Keratinocyte (primary cell): ENCODE measurements around the gene FBXL22. TPM values are rescaled to one million over a fixed set of nuclear protein-coding genes. Genes with fewer than 3 reads are reported as not detected.

Source experiments
- DNase-seq: peaks from one replicate; pipeline ENCODE4 v3.0.0-alpha.2; 2011; ENCODE audit warnings: low read depth, missing footprints, low spot score
- FAIRE-seq: peaks from 2 replicates; lab custom pipeline; 2011; peaks lifted over from hg19 to GRCh38; lab: Jason Lieb, UNC
- H2AFZ ChIP-seq: 2 replicates; pipeline ENCODE4 v1.6.0; 2012; ENCODE audit warnings: low read length, control low read depth, inconsistent platforms; ENCODE audit not compliant: control insufficient read depth
- H3K27ac ChIP-seq: 2 replicates; pipeline ENCODE4 v1.5.1; 2011; ENCODE audit warnings: low read length; ENCODE audit not compliant: control insufficient read depth, insufficient read depth
- H3K27me3 ChIP-seq: 3 replicates; pipeline ENCODE4 v1.6.0; 2011; ENCODE audit warnings: low read length; ENCODE audit not compliant: control insufficient read depth, insufficient read depth; ENCODE audit errors: extremely low read depth
- H3K36me3 ChIP-seq, 2 experiments: 2 replicates in 1 of 2; 3 replicates in 1 of 2; pipeline ENCODE4 v1.5.1; 2011; ENCODE audit warnings: low read length in 2 of 2, mild to moderate bottlenecking in 1 of 2; ENCODE audit not compliant: control insufficient read depth in 2 of 2, insufficient read depth in 2 of 2; ENCODE audit errors: extremely low read depth in 1 of 2
- H3K4me1 ChIP-seq: 3 replicates; pipeline ENCODE4 v1.5.1; 2011; ENCODE audit warnings: low read length; ENCODE audit not compliant: control insufficient read depth, insufficient read depth; ENCODE audit errors: extremely low read depth
- H3K4me2 ChIP-seq: 3 replicates; pipeline ENCODE4 v1.6.0; 2011; ENCODE audit warnings: low read depth, low read length; ENCODE audit not compliant: control insufficient read depth, insufficient read depth; ENCODE audit errors: extremely low read depth
- H3K4me3 ChIP-seq, 3 experiments: fragments of 200-600 bp in 1 of 3; sonication (generic) in 1 of 3; 2 replicates in 2 of 3; 3 replicates in 1 of 3; pipeline ENCODE4 v1.5.1; 2011 to 2016; ENCODE audit warnings: low read length in 3 of 3, mild to moderate bottlenecking in 3 of 3, control low read depth in 2 of 3, inconsistent platforms in 1 of 3, low read depth in 1 of 3, mixed read lengths in 1 of 3, mixed run types in 1 of 3, moderate library complexity in 1 of 3; ENCODE audit not compliant: control insufficient read depth in 2 of 3, insufficient read depth in 2 of 3; ENCODE audit errors: extremely low read depth in 1 of 3
- H3K79me2 ChIP-seq: 2 replicates; pipeline ENCODE4 v1.6.0; 2012; ENCODE audit warnings: low read length; ENCODE audit not compliant: control insufficient read depth, insufficient read depth
- H3K9ac ChIP-seq: 3 replicates; pipeline ENCODE4 v1.6.0; 2011; ENCODE audit warnings: low read length; ENCODE audit not compliant: control insufficient read depth, insufficient read depth; ENCODE audit errors: extremely low read depth
- H3K9me1 ChIP-seq: 3 replicates; pipeline ENCODE4 v1.6.0; 2011; ENCODE audit warnings: low read length; ENCODE audit not compliant: control insufficient read depth, insufficient read depth; ENCODE audit errors: extremely low read depth
- H3K9me3 ChIP-seq: 2 replicates; pipeline ENCODE4 v1.5.1; 2012; ENCODE audit warnings: low read depth, low read length; ENCODE audit not compliant: control insufficient read depth
- H4K20me1 ChIP-seq: 3 replicates; pipeline ENCODE4 v1.6.0; 2011; ENCODE audit warnings: low read length; ENCODE audit not compliant: control insufficient read depth, insufficient read depth; ENCODE audit errors: extremely low read depth
- EZH2 ChIP-seq: IDR thresholded peaks from one replicate; pipeline ENCODE4 v1.6.1; 2012; ENCODE audit warnings: inconsistent platforms, mild to moderate bottlenecking, low read length, moderate library complexity
- dilution Hi-C: fragments of 300-500 bp; cut with MboI; formaldehyde crosslinking; loops from one replicate; pipeline ENCODE4 v1.7.0; 2020; ENCODE audit warnings: low sequenced_read_pairs; ENCODE audit not compliant: extremely low pct_ligation_motif_present
- polyA plus RNA-seq, 5 experiments: library from polyadenylated mRNA; depleted of rRNA in 3 of 5; stranded (reverse) in 3 of 5; stranded (forward) in 1 of 5; unstranded in 1 of 5; fragments of >200 nt; gene quantifications; 1 replicate in 1 of 5; 2 replicates in 3 of 5; 3 replicates in 1 of 5; pipeline versions ENCODE4 v1.2.1 to v1.2.3, GENCODE V29; 2011 to 2012; ENCODE audit warnings: missing spikeins in 2 of 5, low read depth in 1 of 5, low replicate concordance in 1 of 5
- TF ChIP-seq, protein P1 (sequence below), 3 experiments: IDR thresholded peaks in 1 of 3; conservative IDR thresholded peaks in 1 of 3; optimal IDR thresholded peaks in 1 of 3; 2 replicates in 2 of 3; 3 replicates in 1 of 3; pipeline versions ENCODE3 to v1.5.1; 2011; ENCODE audit warnings: low read length in 3 of 3, mild to moderate bottlenecking in 3 of 3, moderate library complexity in 2 of 3, control low read depth in 1 of 3, inconsistent platforms in 1 of 3; ENCODE audit not compliant: insufficient read depth in 2 of 3; ENCODE audit errors: extremely low read depth in 1 of 3

The FBXL22 gene
- polyA plus RNA-seq, 1 donor (not counting 4 experiments of a cell fraction or from before 2014, with no cell fraction given): 0.04 TPM

DNA sequence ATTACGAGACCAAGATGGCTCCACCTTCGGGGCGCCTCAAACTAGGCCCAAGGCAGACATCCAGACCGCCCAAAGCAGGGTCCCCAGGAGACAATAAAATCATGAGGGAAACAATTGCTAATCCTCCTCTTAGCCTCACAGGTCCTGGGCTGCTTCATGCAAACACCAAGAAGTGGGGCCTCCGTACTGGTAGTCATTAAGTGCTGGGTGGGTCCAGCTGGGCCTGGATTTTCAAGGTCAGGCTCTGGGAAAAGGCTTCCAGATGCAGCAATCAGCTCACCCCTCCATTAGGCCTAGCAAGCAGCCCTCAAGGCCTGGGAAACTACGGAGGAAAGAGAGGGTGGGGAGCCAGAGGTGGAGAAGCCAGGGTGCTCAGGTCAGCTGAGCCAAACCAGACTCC lies 634 bp downstream of the FBXL22 start:
- no peak overlapping the region for H3K27ac ChIP-seq
- H3K9me1 ChIP-seq: no peaks in the 10 kb centered on the region
- no peaks in the 10 kb centered on the region for H3K9me3 ChIP-seq
- no peaks in the 10 kb centered on the region for H3K79me2 ChIP-seq
- no peak overlapping the region for H2AFZ ChIP-seq
- H3K27me3 ChIP-seq: no peaks in the 10 kb centered on the region
- no peak overlapping the region for H3K4me3 ChIP-seq
- no peak for DNase-seq
- H4K20me1 ChIP-seq: no peaks in the 10 kb centered on the region
- H3K4me2 ChIP-seq: no peak overlapping the region
- no peak overlapping the region for H3K9ac ChIP-seq
- dilution Hi-C loops: no loop called here
- TF ChIP-seq EZH2: no peak
- TF ChIP-seq, protein P1, sequence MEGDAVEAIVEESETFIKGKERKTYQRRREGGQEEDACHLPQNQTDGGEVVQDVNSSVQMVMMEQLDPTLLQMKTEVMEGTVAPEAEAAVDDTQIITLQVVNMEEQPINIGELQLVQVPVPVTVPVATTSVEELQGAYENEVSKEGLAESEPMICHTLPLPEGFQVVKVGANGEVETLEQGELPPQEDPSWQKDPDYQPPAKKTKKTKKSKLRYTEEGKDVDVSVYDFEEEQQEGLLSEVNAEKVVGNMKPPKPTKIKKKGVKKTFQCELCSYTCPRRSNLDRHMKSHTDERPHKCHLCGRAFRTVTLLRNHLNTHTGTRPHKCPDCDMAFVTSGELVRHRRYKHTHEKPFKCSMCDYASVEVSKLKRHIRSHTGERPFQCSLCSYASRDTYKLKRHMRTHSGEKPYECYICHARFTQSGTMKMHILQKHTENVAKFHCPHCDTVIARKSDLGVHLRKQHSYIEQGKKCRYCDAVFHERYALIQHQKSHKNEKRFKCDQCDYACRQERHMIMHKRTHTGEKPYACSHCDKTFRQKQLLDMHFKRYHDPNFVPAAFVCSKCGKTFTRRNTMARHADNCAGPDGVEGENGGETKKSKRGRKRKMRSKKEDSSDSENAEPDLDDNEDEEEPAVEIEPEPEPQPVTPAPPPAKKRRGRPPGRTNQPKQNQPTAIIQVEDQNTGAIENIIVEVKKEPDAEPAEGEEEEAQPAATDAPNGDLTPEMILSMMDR (optimal IDR thresholded peaks at IDR 0.05 in 1 of 3, IDR thresholded peaks at IDR 0.05 in 1 of 3, conservative IDR thresholded peaks at IDR 0.05 in 1 of 3; ENCODE audit: extremely low read depth in 1 of 3, insufficient read depth in 2 of 3, low read length in 3 of 3): no peak
- peaks cover 24% of the 10 kb centered on the region for H3K4me1 ChIP-seq
- FAIRE-seq: no peak
- H3K36me3 ChIP-seq: peaks cover 0 to 2% of the 10 kb centered on the region in 2 experiments

DNA sequence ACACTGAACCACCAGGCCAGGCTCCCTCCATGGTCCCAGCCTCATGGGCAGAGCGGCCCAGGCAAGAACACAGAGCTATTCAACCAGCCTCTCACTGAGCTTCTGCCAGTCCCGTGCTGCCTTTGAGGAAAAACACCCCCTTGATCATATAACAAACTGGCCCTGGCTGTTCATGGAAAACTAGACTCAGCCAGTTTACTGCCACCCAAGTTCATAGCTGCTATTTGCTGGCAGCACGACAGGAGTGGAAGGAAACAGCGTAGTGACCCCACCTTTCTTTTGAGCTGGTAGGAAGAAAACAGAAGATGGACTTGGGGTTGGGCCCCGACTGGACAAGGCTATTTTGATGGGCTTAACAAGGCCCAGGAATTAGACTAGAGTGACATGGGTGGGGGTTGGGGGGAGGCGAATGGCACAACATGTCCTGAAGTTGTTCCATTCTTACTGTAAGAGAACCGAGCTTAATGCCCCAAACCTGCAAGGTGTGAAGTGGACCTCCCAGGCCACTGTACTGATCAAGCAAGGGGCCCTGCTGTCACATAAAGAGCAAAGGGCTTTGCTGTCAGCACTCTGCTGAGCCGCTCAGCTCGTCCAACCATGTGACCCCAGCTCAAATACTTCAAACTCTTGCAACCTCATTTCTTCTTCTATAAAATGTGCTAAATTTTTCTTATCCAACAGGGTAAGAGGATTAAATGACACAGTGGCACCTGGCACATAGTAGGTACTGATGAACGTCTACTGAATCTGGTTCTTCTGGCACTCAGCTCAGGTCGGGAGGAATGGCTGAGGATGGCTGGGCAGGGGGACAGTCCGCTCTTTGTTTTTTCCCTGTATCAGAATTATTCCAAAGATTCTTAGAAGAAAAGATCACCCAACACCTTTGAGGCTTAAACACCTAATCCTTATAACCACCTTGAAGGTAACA lies 1.6 kb downstream of the FBXL22 start:
- no peak for DNase-seq
- Histone ChIP-seq H3K79me2 (no peaks in the 10 kb centered on the region), H2AFZ (no peak overlapping the region), H3K4me3 (peak overlapping the region in 1 of 3 experiments; percentile 74), H3K4me2 (peak overlapping the region; percentile 93), H3K27me3 (no peaks in the 10 kb centered on the region), H3K36me3 (peaks cover 0 to under 1% of the 10 kb centered on the region in 2 experiments), H4K20me1 (no peaks in the 10 kb centered on the region), H3K27ac (peak overlapping the region; percentile 63), H3K9ac (peak overlapping the region; percentile 84), H3K4me1 (peaks cover 24% of the 10 kb centered on the region), H3K9me3 (no peaks in the 10 kb centered on the region), H3K9me1 (no peaks in the 10 kb centered on the region)
- no peak for FAIRE-seq
- dilution Hi-C loops: no loop called here
- no peak for TF ChIP-seq EZH2
- TF ChIP-seq, protein P1 (optimal IDR thresholded peaks at IDR 0.05 in 1 of 3, IDR thresholded peaks at IDR 0.05 in 1 of 3, conservative IDR thresholded peaks at IDR 0.05 in 1 of 3; ENCODE audit: extremely low read depth in 1 of 3, insufficient read depth in 2 of 3, low read length in 3 of 3): no peak
